Common myeloid progenitor, CD34-positive (primary cell): ENCODE measurements around the gene UMOD. TPM values are rescaled to one million over a fixed set of nuclear protein-coding genes. Genes with fewer than 3 reads are reported as not detected.

Source experiments
- CTCF ChIA-PET: fragments of 350-600 bp; sonication (Branson Sonifier 250); formaldehyde crosslinking; loops from one replicate; lab custom pipeline; 2021; ENCODE audit warnings: antibody characterized with exemption; lab: Charles Lee
- POLR2A ChIA-PET: fragments of 350-600 bp; sonication (Branson Sonifier 250); formaldehyde crosslinking; loops from one replicate; lab custom pipeline; 2021; ENCODE audit warnings: antibody characterized with exemption; lab: Charles Lee
- DNase-seq, 3 donors: peaks; one replicate each; pipeline versions ENCODE4 v3.0.0 to v3.0.0-alpha.2; 2013
- H3K27ac ChIP-seq, 2 experiments: 1 replicate in 1 of 2; 2 replicates in 1 of 2; pipeline ENCODE4 v1.7.0; 2013; ENCODE audit warnings: inconsistent platforms in 2 of 2, low read length in 2 of 2, mild to moderate bottlenecking in 2 of 2, low read depth in 1 of 2, moderate library complexity in 1 of 2; ENCODE audit not compliant: severe bottlenecking in 2 of 2, insufficient read depth in 1 of 2, poor library complexity in 1 of 2
- H3K27me3 ChIP-seq, 5 experiments: replicated peaks in 2 of 5; 1 replicate in 3 of 5; 2 replicates in 2 of 5; pipeline versions ENCODE4 v1.6.1 to v1.7.0; 2013; ENCODE audit warnings: low read length in 4 of 5, mild to moderate bottlenecking in 2 of 5, moderate library complexity in 2 of 5, inconsistent platforms in 1 of 5; ENCODE audit not compliant: insufficient read depth in 5 of 5, control insufficient read depth in 4 of 5
- H3K36me3 ChIP-seq, 4 experiments: 1 replicate in 2 of 4; 2 replicates in 2 of 4; pipeline versions ENCODE4 v1.6.1 to v1.7.0; 2013; ENCODE audit warnings: low read length in 3 of 4, control low read depth in 1 of 4, mild to moderate bottlenecking in 1 of 4; ENCODE audit not compliant: control insufficient read depth in 4 of 4, insufficient read depth in 4 of 4
- H3K4me1 ChIP-seq, 4 experiments: 1 replicate in 3 of 4; 2 replicates in 1 of 4; pipeline versions ENCODE4 v1.6.1 to v1.7.1; 2013; ENCODE audit warnings: low read length in 3 of 4, mild to moderate bottlenecking in 3 of 4, control low read depth in 1 of 4, inconsistent platforms in 1 of 4, moderate library complexity in 1 of 4; ENCODE audit not compliant: control insufficient read depth in 4 of 4, insufficient read depth in 4 of 4; ENCODE audit errors: control extremely low read depth in 1 of 4
- H3K4me3 ChIP-seq, 7 experiments: 1 replicate in 4 of 7; 2 replicates in 3 of 7; pipeline versions ENCODE4 v1.5.1 to v1.7.0; 2013; ENCODE audit warnings: mild to moderate bottlenecking in 7 of 7, low read length in 6 of 7, moderate library complexity in 6 of 7, inconsistent platforms in 2 of 7, low read depth in 2 of 7, control low read depth in 1 of 7; ENCODE audit not compliant: insufficient read depth in 4 of 7, control insufficient read depth in 1 of 7; ENCODE audit errors: extremely low read depth in 1 of 7
- H3K9me3 ChIP-seq, 5 experiments: 1 replicate in 4 of 5; 2 replicates in 1 of 5; pipeline versions ENCODE4 v1.6.1 to v1.7.1; 2013; ENCODE audit warnings: low read length in 4 of 5, mild to moderate bottlenecking in 2 of 5, inconsistent platforms in 1 of 5, low read depth in 1 of 5, moderate library complexity in 1 of 5; ENCODE audit not compliant: control insufficient read depth in 4 of 5, insufficient read depth in 2 of 5; ENCODE audit errors: control extremely low read depth in 1 of 5
- WGBS: methylation state at CpG from one replicate; pipeline ENCODE4 v1.1.5; 2013; ENCODE audit not compliant: insufficient coverage; 5-methylcytosine and 5-hydroxymethylcytosine counted together
- polyA plus RNA-seq: library from polyadenylated mRNA; unstranded; fragments of 120-200 nt; gene quantifications from one replicate; pipeline ENCODE4 v1.2.1, GENCODE V29; 2013

UMOD gene
- polyA plus RNA-seq: not detected

DNA sequence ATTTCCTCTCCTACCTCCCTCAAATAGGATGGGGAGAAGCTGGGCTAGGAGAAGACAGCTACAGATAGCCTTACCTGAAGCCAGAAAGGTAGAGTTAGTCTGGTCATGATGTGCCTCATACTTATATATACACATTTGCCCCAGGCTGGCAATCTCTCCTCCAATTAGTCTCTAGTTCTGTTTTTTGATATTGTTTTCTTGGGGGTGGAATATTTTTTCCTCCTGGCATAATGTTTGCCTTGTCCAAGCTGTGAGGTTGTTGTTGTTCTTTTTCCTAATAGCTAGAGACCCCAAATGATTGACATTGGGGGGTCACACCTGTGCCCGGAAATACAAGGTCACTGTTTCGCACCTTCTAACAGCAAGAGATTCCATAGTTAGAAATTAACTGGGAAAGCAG, at the start of gene UMOD:
Gene UMOD, minus strand, starts transcription at position 101 of the 400 bp plus-strand sequence. CDS start 1,978 bp downstream, outside the sequence.
- ChIA-PET POLR2A (no interaction called here), CTCF (no interaction called here)
- WGBS: 91% methylated on average over 2 of the region's 2 CpGs
- Histone ChIP-seq H3K27me3 (peaks cover 0 to 39% (median 9%) of the 10 kb centered on the region in 5 experiments), H3K27ac (no peak within 1 kb of the TSS), H3K4me3 (no peak within 1 kb of the TSS), H3K9me3 (no peaks in the 10 kb centered on the region), H3K4me1 (no peaks in the 10 kb centered on the region), H3K36me3 (no peaks in the 10 kb centered on the region)
- DNase-seq: no peak

- H3K36me3 ChIP-seq: no peaks in the 10 kb centered on the region
- H3K9me3 ChIP-seq: no peaks in the 10 kb centered on the region
- no peaks in the 10 kb centered on the region for H3K27me3 ChIP-seq
- H3K4me3 ChIP-seq: no peak overlapping the region
- no peak for DNase-seq
- CTCF ChIA-PET: no interaction called here
- H3K27ac ChIP-seq: no peak overlapping the region
- no peaks in the 10 kb centered on the region for H3K4me1 ChIP-seq
- POLR2A ChIA-PET: no interaction called here
- 96% methylated on average over 8 of the region's 8 CpGs for WGBS
These were observed 49.0 kb upstream of the UMOD start for GRCh38 chr16:20401475-20402016.

DNA sequence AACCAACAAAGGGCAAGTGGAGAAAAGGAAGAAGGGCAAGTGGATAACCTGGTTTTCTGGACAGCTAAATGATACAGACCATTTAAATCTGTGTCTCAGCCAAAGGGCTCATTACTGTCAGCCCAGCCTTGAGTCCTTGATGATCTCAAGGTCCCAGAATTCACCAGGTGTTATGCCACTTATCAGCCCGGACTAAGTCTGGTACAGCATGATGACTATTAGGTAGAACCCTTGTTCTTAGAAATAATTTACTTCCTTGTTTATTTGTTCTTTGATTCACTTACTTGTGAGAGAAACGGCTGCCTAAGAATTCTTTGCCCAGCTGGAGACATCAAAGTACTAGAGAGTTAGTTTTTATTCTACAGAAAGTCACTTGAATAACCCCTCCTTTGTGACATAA, 48.6 kb upstream of the UMOD start:
- no peak overlapping the region for H3K27ac ChIP-seq
- ChIA-PET POLR2A (no interaction called here), CTCF (no interaction called here)
- H3K9me3 ChIP-seq: no peaks in the 10 kb centered on the region
- WGBS: 42% methylated on average over 2 of the region's 2 CpGs
- H3K36me3 ChIP-seq: no peaks in the 10 kb centered on the region
- no peaks in the 10 kb centered on the region for H3K4me1 ChIP-seq
- no peaks in the 10 kb centered on the region for H3K27me3 ChIP-seq
- no peak for DNase-seq
- no peak overlapping the region for H3K4me3 ChIP-seq

DNA sequence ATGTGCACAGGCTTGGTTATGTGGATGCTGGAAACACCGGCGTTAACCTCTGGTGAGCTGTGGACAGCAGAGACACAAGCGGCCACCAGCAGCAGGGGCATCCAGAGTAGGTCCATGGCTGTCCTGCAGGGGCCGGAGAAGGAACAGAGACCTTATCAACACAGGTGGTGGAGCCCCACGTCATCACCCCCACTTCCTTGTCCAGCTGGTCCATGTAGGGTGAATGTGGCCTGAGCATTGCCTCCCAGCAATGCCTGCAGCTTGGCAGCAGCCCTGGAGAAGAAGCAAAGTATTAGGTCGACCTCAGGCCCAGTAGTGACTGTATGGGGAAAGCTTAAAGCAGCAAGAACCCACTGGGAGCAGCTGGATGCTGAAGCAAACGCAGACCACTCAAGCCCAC, 46.7 kb upstream of the UMOD start:
- Histone ChIP-seq H3K36me3 (no peaks in the 10 kb centered on the region), H3K9me3 (no peaks in the 10 kb centered on the region)

GRCh38 chr16:20398603-20399002, 46.1 kb upstream of the UMOD start:
- CTCF ChIA-PET: interaction anchor here (2.5 kb wide), 1 partner anchor 13 kb away, joined by 5 read pairs; no protein-coding TSS in a partner anchor

More for the DNA sequence above, 46.7 kb upstream of the UMOD start:
- DNase-seq: no peak
- ChIA-PET CTCF (interaction anchor here (0.7 kb wide), 1 partner anchor 16 kb away, joined by 3 read pairs; no protein-coding TSS in a partner anchor), POLR2A (no interaction called here)
- H3K27me3 ChIP-seq: no peaks in the 10 kb centered on the region
- no peak overlapping the region for H3K4me3 ChIP-seq
- no peaks in the 10 kb centered on the region for H3K4me1 ChIP-seq
- 81% methylated on average over 7 of the region's 7 CpGs for WGBS
- no peak overlapping the region for H3K27ac ChIP-seq

DNA sequence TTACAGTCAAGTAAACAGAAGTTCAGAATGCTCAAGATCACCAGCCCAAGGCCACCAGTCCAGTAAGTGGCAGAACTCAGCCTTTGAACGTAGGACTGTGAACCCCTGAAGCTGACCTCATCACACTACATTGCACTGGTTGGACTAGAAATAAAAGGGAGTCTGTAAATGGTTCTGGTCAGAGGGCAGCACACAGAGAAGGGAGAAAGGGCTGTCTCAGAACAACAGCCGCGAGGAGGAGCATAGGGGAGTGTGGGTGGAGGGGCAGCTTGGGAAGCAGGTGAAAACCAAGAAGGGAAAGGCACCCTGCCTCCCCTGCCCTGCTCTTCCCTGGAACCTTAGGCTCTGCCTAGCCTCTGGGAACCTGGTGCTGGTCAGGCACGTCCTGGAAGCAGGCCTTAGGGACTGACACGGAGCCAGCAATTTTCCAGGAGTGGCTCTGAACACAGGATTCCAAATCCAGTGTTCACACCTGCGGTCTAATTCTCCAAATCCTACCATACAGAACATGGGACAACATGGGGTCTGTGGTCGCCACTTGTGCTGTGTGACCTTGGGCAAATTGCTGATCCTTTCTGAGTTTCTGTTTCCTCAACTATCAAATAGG, 45.1 kb upstream of the UMOD start:
- Histone ChIP-seq H3K4me1 (no peaks in the 10 kb centered on the region), H3K4me3 (no peak overlapping the region), H3K27ac (no peak overlapping the region), H3K9me3 (no peaks in the 10 kb centered on the region), H3K36me3 (no peaks in the 10 kb centered on the region), H3K27me3 (no peaks in the 10 kb centered on the region)
- 88% methylated on average over 6 of the region's 7 CpGs for WGBS
- ChIA-PET POLR2A (no interaction called here), CTCF (interaction anchor here (2.5 kb wide), 1 partner anchor 12 kb away, joined by 5 read pairs; no protein-coding TSS in a partner anchor)
- DNase-seq: no peak

More at GRCh38 chr16:20398603-20399002, 46.1 kb upstream of the UMOD start:
- H3K4me1 ChIP-seq: no peaks in the 10 kb centered on the region
- H3K27ac ChIP-seq: no peak overlapping the region
- H3K9me3 ChIP-seq: no peaks in the 10 kb centered on the region
- POLR2A ChIA-PET: no interaction called here
- H3K4me3 ChIP-seq: no peak overlapping the region
- no peaks in the 10 kb centered on the region for H3K27me3 ChIP-seq
- no peak for DNase-seq
- H3K36me3 ChIP-seq: no peaks in the 10 kb centered on the region
- 100% methylated on average over 1 of the region's 3 CpGs for WGBS

GRCh38 chr16:20396846-20397467, 44.4 kb upstream of the UMOD start:
- H3K9me3 ChIP-seq: no peaks in the 10 kb centered on the region
- no peaks in the 10 kb centered on the region for H3K4me1 ChIP-seq
- H3K4me3 ChIP-seq: no peak overlapping the region
- CTCF ChIA-PET: interaction anchor here (2.5 kb wide), 1 partner anchor 12 kb away, joined by 5 read pairs; no protein-coding TSS in a partner anchor
- DNase-seq: no peak
- 100% methylated on average over 5 of the region's 7 CpGs for WGBS
- POLR2A ChIA-PET: no interaction called here
- H3K36me3 ChIP-seq: no peaks in the 10 kb centered on the region
- no peak overlapping the region for H3K27ac ChIP-seq
- no peaks in the 10 kb centered on the region for H3K27me3 ChIP-seq
